OCI-LY3 (cell line): Measurements from ENCODE around the gene CTPS1.

ENCODE experiments used
- EZH2phosphoT487 ChIP-seq: fragments of 200-600 bp; shearing (Covaris generic); IDR thresholded peaks from 2 replicates; pipeline ENCODE4 v1.6.1; 2018; ENCODE audit warnings: antibody characterized with exemption, mixed run types, low read depth
- TF ChIP-seq, protein P1 (sequence below): fragments of 200-600, 300-600 bp; sonication (generic); IDR thresholded peaks from 2 replicates; pipeline ENCODE4 v1.5.1; 2014; ENCODE audit warnings: antibody characterized with exemption, low read length, low read depth

GRCh38 chr1:40986328-40986783, 6.9 kb downstream of the CTPS1 start:
- TF ChIP-seq, protein P1, sequence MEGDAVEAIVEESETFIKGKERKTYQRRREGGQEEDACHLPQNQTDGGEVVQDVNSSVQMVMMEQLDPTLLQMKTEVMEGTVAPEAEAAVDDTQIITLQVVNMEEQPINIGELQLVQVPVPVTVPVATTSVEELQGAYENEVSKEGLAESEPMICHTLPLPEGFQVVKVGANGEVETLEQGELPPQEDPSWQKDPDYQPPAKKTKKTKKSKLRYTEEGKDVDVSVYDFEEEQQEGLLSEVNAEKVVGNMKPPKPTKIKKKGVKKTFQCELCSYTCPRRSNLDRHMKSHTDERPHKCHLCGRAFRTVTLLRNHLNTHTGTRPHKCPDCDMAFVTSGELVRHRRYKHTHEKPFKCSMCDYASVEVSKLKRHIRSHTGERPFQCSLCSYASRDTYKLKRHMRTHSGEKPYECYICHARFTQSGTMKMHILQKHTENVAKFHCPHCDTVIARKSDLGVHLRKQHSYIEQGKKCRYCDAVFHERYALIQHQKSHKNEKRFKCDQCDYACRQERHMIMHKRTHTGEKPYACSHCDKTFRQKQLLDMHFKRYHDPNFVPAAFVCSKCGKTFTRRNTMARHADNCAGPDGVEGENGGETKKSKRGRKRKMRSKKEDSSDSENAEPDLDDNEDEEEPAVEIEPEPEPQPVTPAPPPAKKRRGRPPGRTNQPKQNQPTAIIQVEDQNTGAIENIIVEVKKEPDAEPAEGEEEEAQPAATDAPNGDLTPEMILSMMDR: no peak
- no peak for TF ChIP-seq EZH2phosphoT487
